OCI-LY7 (cell line): ENCODE measurements around the gene HMGCLL1.

Experiments
- EZH2phosphoT487 ChIP-seq: fragments of 200-600 bp; sonication (generic); IDR thresholded peaks from 2 replicates; pipeline ENCODE4 v1.6.1; 2018; ENCODE audit warnings: low read depth, borderline replicate concordance, mild to moderate bottlenecking, mixed run types, antibody characterized with exemption, low read length, moderate library complexity, mixed read lengths
- TF ChIP-seq, protein P1 (sequence below): fragments of 200-600 bp; sonication (generic); conservative IDR thresholded peaks from 2 replicates; pipeline ENCODE4 v1.5.1; 2014; ENCODE audit warnings: mild to moderate bottlenecking, antibody characterized with exemption, low read length, moderate library complexity, mixed read lengths

DNA sequence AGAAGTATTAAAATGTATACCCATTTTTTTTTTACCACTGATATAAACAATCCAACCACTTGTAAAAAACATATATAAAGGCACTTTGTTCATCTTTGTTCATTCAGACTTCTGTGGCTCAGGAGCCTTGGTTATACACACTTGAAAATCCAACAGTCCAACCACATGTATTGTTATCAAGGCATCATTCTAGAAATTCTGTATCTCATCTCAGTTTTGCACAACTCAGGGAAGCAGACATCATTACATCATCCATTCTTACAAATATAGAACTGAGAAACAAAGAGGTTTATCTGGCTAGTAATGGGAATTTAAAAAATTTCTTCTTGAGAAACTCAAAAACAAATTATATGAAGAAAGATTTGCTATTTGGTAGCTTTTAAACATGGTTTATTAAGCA is 88.1 kb downstream of the HMGCLL1 start:
- TF ChIP-seq, protein P1, sequence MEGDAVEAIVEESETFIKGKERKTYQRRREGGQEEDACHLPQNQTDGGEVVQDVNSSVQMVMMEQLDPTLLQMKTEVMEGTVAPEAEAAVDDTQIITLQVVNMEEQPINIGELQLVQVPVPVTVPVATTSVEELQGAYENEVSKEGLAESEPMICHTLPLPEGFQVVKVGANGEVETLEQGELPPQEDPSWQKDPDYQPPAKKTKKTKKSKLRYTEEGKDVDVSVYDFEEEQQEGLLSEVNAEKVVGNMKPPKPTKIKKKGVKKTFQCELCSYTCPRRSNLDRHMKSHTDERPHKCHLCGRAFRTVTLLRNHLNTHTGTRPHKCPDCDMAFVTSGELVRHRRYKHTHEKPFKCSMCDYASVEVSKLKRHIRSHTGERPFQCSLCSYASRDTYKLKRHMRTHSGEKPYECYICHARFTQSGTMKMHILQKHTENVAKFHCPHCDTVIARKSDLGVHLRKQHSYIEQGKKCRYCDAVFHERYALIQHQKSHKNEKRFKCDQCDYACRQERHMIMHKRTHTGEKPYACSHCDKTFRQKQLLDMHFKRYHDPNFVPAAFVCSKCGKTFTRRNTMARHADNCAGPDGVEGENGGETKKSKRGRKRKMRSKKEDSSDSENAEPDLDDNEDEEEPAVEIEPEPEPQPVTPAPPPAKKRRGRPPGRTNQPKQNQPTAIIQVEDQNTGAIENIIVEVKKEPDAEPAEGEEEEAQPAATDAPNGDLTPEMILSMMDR: no peak
- no peak for TF ChIP-seq EZH2phosphoT487
